Stimulated activated CD4-positive, alpha-beta T cell treated with anti-CD3 and anti-CD28 coated beads, Interleukin-15, amount 100 ng/mL, for 24 hours (primary cell): Measurements from ENCODE around the gene CSRNP3.

Experiments used
- DNase-seq: peaks from one replicate; pipeline ENCODE4 v3.0.0-alpha.2; 2020

Gene CSRNP3

DNA sequence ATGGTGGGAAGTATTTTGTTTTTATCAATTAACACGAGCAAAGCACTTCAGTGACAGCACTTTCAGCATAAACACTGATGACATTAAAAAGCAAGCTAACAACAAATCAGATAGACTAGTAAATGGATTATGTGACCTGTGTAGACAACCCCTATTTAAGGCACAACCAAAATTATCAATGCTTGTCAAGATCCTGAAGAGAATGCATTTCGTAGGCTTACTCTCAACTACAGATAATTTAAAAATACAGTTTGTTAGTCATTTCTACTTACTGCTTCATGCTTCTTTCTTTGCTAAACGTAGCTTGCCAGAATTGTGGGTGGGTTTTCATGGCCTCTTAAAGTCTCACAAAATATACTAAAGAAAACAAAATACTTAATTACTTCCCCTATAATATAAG, 3.4 kb downstream of the CSRNP3 start:
- DNase-seq: no peak

DNA sequence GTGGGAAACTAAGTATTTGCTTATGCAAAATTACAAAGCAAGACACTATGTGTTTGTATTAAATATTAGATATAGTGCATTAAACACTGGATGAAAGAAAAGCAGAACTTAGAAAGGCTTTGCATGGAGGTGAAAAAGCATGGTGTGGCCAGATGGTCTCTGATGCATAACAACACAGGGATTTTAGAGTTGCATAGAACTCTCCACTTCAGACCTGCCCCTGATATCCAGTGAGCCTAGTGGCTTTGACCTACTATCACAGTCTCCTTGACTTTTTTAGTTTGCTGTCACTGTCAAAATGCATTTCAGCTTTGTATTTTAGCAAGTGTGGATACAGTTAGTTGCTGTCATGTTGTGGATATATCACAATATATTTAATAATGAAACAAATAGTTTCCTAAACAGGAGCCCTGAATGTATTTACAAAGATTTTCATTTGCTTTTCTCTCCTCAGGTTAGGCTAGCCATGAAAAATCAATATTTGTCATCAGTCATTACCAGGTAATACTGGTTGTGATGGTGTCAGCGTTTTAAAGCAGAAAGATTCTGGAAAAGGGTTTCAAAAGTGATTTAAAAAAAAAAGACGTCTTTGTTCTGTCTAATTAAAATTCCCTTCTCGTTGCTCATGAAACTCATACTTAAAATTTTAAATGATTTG, 5.2 kb downstream of the CSRNP3 start:
- DNase-seq: no peak

DNA sequence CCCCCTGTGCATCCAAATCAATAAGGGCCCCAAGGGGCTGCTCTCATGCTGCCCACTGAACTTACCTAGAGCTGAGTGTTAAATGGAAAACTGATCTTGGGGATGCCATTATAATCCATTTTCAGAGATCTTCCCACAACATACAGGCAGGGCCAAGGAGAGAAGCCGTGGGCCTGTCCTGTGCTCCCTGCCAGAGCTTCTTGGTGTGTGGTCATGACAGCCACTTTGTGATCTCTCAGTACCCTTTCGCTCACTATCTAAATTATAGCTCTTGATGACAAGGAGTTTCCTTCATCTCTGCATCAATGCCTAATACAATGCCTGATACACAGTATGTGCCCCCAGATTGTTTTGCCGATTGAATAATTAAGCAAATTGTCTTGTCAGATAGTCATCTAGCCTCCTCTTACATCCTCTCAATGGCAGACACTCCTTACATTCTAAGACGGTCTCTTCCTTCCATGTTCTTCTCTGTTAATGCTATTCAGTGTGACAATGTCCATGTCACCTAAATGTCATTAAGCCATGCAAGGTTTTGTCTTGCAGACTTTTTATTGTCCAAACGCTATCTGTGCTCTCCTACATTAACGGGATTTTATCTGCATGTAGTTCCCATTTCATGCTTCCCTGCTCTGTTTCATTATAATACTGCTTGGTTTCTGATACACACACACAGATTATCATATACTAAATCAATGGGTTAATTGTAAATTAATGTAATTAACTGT, 5.9 kb downstream of the CSRNP3 start:
- DNase-seq: no peak

DNA sequence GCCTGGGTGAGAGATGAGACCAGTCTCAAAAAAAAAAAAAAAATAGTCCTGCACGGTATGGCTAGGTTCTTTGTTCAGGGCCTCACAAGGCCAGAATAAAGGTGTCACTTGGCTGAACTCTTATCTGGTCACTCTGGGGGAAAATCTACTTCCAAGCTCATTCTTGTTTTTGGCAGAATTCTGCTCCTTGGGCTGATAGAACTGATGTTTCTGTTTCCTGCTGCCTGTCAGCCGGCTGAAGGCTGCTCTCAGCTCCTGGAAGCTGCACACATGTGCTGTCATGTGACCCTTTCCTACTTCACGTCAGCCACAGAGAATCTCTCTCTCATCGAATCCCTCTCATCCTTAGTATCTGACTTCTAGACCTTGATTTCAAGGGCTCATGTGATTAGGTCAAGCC, 10.4 kb downstream of the CSRNP3 start:
- no peak for DNase-seq

DNA sequence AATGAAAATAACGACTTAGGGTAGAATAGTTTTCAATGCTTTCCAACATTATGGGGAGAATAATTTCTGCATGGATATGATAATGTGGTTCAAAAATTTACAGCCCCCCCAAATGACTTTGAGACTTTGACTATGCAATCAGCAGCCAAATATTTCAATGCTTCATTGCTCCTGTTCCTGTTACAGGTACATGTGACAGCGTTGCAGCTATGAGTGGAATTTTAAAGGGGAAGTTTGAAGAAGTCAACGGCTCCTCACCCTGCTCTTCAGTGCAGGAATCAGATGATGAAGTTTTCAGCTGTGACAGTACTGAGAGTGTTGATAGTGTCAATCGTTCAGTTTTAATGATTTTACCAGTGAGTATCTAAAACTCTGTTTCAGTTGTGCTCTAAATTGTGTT, 25.1 kb downstream of the CSRNP3 start:
- no peak for DNase-seq

DNA sequence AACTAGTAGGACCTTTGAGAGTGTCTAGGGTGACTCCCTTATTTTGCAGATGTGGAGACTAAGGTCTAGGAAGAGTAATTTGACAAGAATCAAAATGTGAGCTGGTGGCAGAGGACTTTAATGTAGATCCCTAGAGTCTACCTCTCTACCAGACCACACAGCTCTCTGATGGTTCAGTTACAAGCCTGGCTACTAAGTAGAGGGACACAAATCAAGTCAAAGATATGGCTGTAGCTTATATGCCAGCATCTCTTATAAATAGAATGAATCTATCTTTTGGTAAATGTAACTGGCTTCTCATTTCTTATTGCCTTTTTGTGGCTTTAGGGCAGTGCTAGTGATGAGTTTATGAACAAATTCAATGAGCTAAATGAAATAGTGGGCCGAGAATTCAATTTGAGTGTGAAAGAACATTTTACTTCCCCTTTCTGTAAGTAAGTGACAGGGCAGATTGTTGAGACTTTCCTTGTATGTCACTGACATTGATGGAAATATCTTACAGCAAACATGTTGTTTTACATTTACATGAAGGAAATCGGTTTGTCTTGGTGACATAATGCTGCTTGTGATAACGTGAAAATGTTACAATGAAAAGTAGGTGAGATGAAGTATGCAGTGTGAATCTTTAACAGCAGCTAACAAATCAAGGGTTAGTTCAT, 28.3 kb downstream of the CSRNP3 start:
- DNase-seq: no peak

DNA sequence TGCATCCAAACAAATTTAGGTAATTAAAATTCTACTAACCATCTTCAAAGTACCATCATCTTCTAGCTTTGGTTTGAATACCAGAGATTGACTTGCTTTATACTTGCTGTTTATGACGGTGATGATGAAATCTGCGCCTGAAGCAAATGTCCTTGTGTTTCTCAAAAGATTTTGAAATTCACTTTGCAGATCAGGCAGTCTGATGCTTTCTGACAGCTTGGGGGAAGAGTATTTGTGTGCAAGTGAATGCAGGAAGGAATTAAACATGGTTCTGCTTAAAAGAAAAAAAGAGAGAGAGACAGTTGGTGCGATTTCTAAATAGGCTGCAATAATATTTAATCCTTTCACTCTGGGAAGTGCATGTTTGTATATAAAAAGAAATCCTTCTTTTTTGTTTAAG, 29.6 kb downstream of the CSRNP3 start:
- DNase-seq: no peak

DNA sequence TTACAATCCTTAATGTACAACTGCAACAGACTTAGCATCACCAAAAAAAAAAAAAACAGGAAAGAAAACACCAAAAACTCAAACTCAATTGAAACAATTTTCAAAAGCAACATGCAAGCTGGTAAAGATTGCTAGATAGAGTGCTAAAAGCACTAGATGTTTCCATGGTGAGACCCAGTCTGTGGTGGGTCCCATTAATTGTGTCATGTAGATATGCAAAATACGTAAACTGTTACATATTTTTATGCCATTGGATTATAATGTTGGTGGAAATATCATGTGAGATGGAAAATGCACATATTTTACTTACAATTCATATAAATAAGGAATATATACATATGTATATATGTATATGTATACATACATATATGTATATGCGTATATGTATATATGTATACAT, 30.5 kb downstream of the CSRNP3 start:
- no peak for DNase-seq

DNA sequence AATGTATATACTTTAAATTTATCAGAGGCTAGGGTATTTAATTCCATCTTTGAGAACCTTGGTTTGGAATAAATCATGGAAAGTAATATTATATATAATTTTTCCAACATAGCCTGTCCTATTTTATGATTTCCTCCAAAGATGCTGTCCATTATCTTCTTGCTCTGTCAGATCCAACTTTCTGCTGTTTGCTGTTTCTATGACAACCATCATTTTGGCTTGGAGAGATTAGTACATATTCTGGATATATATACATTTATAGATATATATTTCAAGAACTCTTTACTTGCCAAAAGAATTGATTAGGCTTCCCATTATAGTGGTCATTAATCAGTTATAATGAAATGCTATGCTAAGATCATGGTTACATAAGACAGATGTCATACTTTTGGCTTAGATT, 31.3 kb downstream of the CSRNP3 start:
- no peak for DNase-seq

DNA sequence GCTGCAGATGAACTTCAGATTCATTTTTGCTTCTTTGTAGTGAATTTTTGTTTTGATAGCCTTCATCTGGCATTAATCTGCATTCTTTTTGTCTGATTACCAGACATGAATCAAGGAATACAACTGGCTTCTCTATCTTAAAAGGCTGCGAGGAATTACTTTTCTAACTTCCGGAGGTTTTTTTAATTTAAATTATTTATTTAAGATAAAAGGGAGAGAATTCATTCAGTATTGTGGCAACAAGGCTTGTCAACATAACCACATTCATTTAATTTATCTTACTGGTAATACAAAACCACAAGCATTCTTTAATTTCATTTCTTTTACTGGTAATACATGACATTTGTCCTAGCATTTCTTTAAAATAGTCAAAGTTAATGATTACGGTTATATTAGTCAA, 36.0 kb downstream of the CSRNP3 start:
- DNase-seq: no peak

DNA sequence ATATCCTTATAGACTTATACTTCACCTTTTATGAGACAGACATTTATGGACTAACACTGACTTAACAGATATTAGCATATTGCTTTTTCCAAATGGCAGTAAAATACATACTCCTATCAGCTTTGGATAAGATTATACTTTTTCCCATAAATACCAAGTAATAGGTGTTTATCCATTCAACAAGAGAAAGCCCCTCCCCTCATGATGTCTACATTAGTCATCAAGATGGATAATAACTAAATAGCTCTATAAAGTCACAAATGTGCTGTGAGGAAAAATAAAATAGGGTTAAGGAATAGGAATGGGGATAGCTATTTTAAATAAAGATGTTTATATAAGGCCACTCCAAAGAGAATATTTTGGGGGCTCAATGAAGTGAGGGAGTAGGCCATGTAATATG, 39.4 kb downstream of the CSRNP3 start:
- no peak for DNase-seq

DNA sequence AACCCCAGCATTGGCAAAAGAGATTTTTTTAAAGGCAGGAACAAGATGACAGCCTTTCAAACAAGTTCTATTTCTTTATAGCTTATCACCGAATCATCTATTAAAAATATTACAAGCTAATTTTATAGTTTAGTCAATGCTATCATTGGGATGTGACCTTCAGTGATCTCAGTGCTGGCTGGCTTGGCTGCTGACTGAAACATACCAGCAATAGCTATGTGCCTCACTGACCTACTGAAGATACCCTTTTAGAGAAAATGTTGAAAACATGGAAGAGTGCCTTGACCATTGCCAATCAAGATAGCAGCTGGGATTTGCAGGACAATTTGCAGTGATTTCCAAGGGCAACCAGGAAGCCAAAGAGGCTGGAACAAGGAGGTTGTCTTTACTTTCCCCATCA, 44.0 kb downstream of the CSRNP3 start:
- no peak for DNase-seq

DNA sequence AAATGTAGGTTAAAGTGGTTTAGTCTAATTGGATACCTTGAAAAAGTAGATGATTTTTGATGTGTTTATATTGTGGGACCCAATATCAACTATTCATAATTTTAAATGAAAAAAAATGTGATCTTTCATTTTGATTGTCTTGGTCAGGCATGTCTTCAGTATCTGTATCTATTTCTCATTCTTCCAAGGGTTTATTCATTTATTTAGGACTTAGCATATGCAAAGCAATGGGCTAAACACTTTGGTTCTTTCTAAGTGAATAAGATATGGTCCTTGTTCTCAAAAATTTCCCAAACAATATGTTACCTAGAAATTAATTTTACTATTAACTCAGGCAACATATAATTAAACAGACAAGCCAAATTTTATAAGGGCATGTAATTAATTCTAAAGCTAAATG, 49.1 kb downstream of the CSRNP3 start:
- no peak for DNase-seq

DNA sequence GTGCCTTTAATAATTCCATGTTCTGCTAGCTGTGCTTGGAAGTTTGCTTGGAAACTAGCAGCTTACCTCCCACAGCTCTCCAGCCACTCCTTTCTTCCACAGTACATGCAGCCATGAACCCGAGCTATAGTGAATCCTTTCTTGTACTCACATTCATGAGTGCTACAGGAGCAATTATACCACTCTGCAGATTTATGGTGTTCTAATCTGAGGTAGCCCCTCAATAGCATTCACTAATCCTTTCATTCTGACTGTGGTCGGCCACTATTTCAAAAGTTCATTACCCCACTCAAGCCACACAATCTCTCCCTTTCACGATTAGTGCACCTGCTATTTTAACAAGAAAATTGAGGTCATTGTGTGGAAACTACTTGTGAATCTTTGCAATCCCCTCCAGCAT, 53.2 kb downstream of the CSRNP3 start:
- DNase-seq: no peak

DNA sequence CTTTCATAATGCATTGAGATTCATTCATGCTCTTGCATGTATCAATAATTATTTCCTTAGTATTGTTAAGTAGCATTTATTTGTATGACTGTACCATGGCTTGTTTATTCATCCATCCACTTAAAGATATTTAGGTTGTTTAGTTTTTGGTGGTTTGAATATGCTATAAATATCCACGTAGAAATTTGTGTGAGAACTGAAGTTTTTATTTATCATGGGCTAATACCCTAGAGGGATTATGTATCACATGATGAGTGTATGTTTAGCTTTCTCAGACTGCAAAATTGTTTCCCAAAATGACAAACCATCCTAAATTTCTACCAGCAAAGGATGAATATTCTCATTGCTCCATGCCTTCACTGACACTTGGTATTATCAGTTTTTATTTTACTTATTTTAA, 55.2 kb downstream of the CSRNP3 start:
- DNase-seq: no peak

DNA sequence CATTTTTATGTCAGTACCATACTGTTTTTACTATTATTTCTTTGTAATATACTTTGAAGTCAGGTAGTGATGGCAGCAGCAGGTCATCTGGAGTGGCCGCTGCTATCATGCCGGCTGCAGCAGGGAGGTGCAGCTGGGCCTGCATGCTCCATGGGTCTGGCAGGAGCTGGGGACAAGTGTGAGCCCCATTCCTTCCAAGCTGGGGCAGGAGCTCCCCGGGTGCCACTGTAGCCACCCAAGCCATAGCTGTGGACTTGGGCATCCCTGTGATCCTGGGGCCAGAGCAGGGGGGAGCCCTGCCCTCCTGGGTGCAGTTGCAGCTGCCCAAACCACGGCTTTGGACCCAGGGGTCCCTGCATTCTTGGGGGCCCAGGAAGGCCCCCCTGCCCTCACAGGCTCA, 59.2 kb downstream of the CSRNP3 start:
- no peak for DNase-seq

DNA sequence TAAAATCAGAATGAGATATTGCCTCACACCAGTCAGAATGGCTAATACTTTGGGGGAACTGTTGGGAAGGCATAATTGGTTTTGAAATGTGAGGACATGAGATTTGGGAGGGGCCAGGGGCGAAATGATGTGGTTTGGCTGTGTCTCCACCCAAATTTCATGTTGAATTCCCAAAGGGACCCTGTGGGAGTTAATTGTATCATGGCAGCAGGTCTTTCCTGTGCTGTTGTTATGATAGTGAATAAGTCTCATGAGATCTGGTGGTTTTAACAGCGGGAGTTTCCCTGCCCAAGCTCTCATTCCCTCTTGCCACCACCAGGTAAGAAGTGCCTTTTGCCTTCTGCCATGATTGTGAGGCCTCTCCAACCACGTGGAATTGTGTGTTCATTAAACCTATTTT, 59.6 kb downstream of the CSRNP3 start:
- no peak for DNase-seq

DNA sequence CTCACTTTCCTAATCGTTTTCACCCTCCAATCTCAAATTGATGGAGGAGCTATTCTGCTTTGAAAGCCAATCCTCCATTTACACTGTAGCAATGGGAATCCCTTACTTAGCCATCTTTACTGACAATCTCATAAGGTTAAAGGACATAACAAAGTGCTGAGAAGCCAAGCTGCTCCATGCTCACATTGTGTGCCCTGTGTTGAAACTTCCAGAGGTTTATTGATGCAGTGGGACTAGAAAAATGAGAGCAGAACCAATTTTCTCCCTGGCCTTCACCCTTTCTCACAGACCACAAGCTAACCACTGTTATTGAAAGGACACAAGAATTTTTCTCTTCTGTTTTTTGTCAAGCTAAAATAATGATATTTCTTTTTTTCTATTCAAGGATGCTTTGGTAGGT, 63.8 kb downstream of the CSRNP3 start:
- no peak for DNase-seq

DNA sequence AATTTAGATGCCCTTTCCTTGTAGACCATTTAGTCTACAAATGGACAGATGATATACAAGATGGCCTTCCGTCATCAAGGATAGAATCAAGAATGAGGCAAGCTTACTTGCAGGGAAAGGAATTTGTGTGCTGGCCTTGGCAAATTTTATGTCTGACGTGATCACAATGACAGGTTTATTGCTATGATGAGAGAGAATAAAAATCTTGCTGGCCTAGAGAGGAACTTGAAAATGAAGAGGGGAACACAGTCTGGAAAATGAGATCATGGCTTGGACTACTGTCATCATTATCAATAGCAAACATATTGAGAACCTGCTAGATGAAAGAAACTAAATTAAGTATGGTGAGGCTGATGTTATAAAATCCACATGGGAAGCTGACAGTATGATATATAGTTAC, 66.0 kb downstream of the CSRNP3 start:
- DNase-seq: no peak

DNA sequence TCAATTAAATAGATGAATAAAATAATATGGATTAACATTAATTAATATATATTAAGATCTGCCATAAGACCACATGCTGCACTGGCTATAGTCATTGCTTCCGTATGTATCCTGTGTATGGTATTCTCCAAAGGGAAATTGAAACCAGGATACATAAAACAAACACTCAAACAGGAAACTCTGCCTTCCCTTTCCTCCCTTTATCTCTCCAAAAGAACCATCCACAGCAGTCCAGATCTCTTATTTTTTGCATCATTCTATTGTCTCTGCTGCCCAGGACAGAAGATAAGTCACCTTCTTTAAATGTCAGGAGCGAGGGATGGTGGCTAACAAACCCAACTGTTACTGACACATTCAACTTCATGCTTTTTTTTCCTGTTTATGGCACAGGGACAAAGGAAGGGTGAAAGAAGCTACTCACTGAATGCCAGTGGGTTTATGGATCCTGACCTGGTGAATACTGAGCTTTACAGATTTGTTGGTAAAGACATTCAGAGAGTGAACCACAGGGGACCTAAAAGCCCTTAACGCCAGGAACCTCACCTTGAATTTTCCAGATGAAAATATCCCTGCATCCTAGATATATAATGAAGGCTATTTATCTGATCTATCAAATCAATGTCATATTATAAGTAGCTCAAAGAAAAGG, 67.5 kb downstream of the CSRNP3 start:
- DNase-seq: no peak

DNA sequence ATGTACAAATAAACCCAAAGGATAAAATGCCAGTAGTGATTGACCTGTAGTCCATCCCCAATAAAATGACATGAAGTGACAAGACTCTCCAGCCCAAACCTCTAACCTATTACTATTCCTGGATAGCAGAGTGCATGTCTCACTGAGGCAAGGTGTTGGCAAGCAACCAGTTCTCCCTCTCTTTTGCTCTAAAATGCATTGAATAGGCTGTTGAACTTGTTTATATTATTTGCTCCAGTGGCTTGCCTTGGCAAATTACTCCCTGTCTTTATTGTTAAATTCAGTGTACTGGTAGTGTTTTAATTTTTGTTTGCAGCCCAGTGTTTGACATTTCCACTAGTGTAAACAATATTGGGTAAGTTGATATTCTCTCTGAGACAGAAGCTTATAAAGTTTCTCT, 70.5 kb downstream of the CSRNP3 start:
- no peak for DNase-seq

DNA sequence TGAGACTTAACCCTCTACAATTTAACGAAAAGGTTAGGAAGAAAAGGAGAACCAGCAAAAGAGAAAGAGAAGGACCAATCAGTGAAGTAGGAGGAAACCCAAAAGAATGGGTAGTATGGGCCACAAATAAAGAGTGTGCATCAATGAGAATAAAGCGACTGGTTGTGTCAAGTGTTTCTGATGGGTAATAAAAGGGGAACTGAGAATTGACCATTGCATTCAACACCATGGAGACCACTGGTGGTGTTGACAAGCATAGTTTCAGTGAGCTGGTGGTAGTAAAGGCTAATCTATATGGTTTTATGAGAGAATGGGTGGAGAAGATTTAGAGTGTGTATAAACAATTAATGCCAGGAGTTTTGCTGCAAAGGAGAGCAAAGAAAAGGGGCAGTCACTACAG, 75.4 kb downstream of the CSRNP3 start:
- DNase-seq: no peak

DNA sequence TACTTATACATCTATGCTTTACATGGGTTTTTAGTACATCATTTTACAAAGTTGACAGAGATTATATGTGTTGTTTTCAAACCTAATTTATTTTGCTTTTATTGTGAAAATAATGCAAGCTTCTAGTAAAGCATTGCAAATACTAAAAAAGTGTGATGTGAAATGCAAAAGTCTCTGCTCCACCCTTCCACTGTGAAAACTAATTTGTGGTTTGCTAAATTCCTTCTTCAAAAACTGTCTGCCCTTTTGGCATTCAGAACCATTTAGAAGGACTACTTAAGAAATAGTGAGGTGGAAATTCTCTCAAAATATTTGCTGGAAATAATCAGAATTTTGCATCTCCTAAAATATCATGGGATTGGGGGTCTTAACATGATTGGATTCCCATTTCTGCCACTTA, 78.4 kb downstream of the CSRNP3 start:
- no peak for DNase-seq

DNA sequence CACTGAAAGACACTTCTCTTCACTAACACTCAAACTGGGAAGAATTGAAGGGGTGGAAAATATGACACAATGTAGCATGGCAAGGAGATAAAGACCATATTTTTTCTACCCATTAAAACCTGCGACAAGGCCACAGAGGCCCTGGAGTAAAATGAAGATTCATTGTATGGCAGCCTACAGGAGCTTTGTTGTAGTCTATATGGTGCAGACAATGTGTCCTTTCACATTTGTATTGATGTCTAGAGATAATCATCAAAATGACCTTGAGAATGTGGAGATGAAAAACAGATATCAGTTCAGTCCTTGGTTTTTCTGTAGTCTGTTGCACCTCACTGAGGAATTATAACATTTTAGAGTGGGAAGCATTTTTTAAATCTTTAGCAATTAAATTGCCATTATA, 80.1 kb downstream of the CSRNP3 start:
- DNase-seq: no peak
